HepG2 (cell line): Measurements from ENCODE around the gene DDX23. TPM values are rescaled to one million over a fixed set of nuclear protein-coding genes. Genes with fewer than 3 reads are reported as not detected.
A peak's percentile ranks its signal among the peaks of the same experiment; 100 is the strongest.

Experiments used
- KDM5B ChIP-seq: sonication (generic); formaldehyde crosslinking; IDR thresholded peaks from 2 replicates; pipeline ENCODE4 v1.4.0; 2020; ENCODE audit warnings: missing genetic modification reagents, mild to moderate bottlenecking, borderline replicate concordance
- KLF9 ChIP-seq: IDR thresholded peaks from 2 replicates; pipeline ENCODE4 v1.6.1; 2016; ENCODE audit warnings: low read depth
- KMT2B ChIP-seq: IDR thresholded peaks from 2 replicates; pipeline ENCODE4 v1.6.1; 2016; ENCODE audit warnings: missing genetic modification reagents, missing compliant biosample characterization
- MAZ ChIP-seq, 2 experiments: sonication (generic) in 1 of 2; formaldehyde crosslinking in 1 of 2; IDR thresholded peaks; 2 replicates each; pipeline versions ENCODE4 v1.5.0 to v1.6.1; 2012 to 2020; ENCODE audit warnings: low read depth in 2 of 2, mild to moderate bottlenecking in 2 of 2, borderline replicate concordance in 1 of 2, improper control_type of control experiment in 1 of 2, low read length in 1 of 2, missing genetic modification reagents in 1 of 2, moderate library complexity in 1 of 2
- MIER2 ChIP-seq: IDR thresholded peaks from 2 replicates; pipeline ENCODE4 v1.6.1; 2016; ENCODE audit warnings: missing biosample characterization, missing genetic modification reagents
- RFX5 ChIP-seq: IDR thresholded peaks from 2 replicates; pipeline ENCODE4 v1.6.1; 2011; ENCODE audit warnings: low read depth, low read length, improper control_type of control experiment
- SNAPC2 ChIP-seq: sonication (generic); formaldehyde crosslinking; IDR thresholded peaks from 2 replicates; pipeline ENCODE4 v1.8.1; 2022; ENCODE audit warnings: mild to moderate bottlenecking, missing genetic modification reagents
- TAF15 ChIP-seq: fragments of 200-400 bp; formaldehyde crosslinking; IDR thresholded peaks from one replicate; pipeline ENCODE4 v1.6.1; 2018; ENCODE audit warnings: mild to moderate bottlenecking, low read depth, low read length; ENCODE audit not compliant: poor library complexity, severe bottlenecking
- YY1 ChIP-seq: IDR thresholded peaks from 2 replicates; pipeline ENCODE4 v1.6.1; 2011; ENCODE audit warnings: low read length, low read depth, moderate library complexity, mild to moderate bottlenecking; ENCODE audit not compliant: insufficient read depth, insufficient replicate concordance
- ZFP41 ChIP-seq: sonication (generic); formaldehyde crosslinking; IDR thresholded peaks from 2 replicates; pipeline ENCODE4 v1.4.0; 2020; ENCODE audit warnings: mild to moderate bottlenecking, missing genetic modification reagents, borderline replicate concordance
- ZFP82 ChIP-seq: sonication (generic); formaldehyde crosslinking; IDR thresholded peaks from 2 replicates; pipeline ENCODE4 v1.5.1; 2020; ENCODE audit warnings: mild to moderate bottlenecking, missing genetic modification reagents, borderline replicate concordance
- ZNF136 ChIP-seq: sonication (generic); formaldehyde crosslinking; IDR thresholded peaks from 2 replicates; pipeline ENCODE4 v1.8.1; 2022; ENCODE audit warnings: low read depth, mild to moderate bottlenecking, moderate library complexity, missing genetic modification reagents
- ZNF263 ChIP-seq: sonication (generic); formaldehyde crosslinking; IDR thresholded peaks from 2 replicates; pipeline ENCODE4 v1.4.0; 2020; ENCODE audit warnings: missing genetic modification reagents
- polyA plus RNA-seq, 8 experiments: library from polyadenylated mRNA; depleted of rRNA in 3 of 8; stranded (reverse) in 7 of 8; unstranded in 1 of 8; fragments of >200 nt; fragmentation: Illumina TruSeq in 4 of 8; extraction: Trizol in 4 of 8; gene quantifications; 2 replicates each; pipeline versions ENCODE4 v1.2.1 to v1.2.3, GENCODE V29; 2011 to 2016; ENCODE audit warnings: low read depth in 4 of 8, missing spikeins in 1 of 8, mixed read lengths in 1 of 8; ENCODE audit not compliant: insufficient read depth in 1 of 8
- total RNA-seq, 5 experiments: library from RNA; depleted of rRNA; stranded (reverse); fragments of >200 nt; fragmentation: Illumina TruSeq; extraction: Trizol; gene quantifications; 2 replicates each; pipeline ENCODE4 v1.2.3, GENCODE V29; 2016; ENCODE audit warnings: low read depth in 1 of 5
- TF ChIP-seq, protein P1 (sequence below): sonication (generic); formaldehyde crosslinking; conservative IDR thresholded peaks from 2 replicates; pipeline ENCODE4 v1.8.1; 2023; ENCODE audit warnings: missing genetic modification reagents
- TF ChIP-seq, protein P2 (sequence below): sonication (generic); formaldehyde crosslinking; IDR thresholded peaks from 2 replicates; pipeline ENCODE4 v1.5.0; 2020; ENCODE audit warnings: mild to moderate bottlenecking, missing genetic modification reagents
- TF ChIP-seq, protein P3 (sequence below): sonication (generic); formaldehyde crosslinking; IDR thresholded peaks from 2 replicates; pipeline ENCODE4 v1.4.0; 2020; ENCODE audit warnings: missing genetic modification reagents
- TF ChIP-seq, protein P4 (sequence below): sonication (generic); formaldehyde crosslinking; IDR thresholded peaks from 2 replicates; pipeline ENCODE4 v1.5.0; 2020; ENCODE audit warnings: missing genetic modification reagents, mild to moderate bottlenecking, borderline replicate concordance
- TF ChIP-seq, protein P5 (sequence below), 2 experiments: sonication (generic) in 1 of 2; formaldehyde crosslinking in 1 of 2; IDR thresholded peaks; 2 replicates each; pipeline versions ENCODE4 v1.4.0 to v1.6.1; 2018 to 2020; ENCODE audit warnings: missing genetic modification reagents in 2 of 2, borderline replicate concordance in 1 of 2, low read depth in 1 of 2, mild to moderate bottlenecking in 1 of 2, missing biosample characterization in 1 of 2

DDX23 gene
- total and polyA plus RNA-seq, 2 of the 13 experiments (the other 11 are each of a cell fraction or from before 2014, with no cell fraction given): 35.7 to 90.0 TPM

DNA sequence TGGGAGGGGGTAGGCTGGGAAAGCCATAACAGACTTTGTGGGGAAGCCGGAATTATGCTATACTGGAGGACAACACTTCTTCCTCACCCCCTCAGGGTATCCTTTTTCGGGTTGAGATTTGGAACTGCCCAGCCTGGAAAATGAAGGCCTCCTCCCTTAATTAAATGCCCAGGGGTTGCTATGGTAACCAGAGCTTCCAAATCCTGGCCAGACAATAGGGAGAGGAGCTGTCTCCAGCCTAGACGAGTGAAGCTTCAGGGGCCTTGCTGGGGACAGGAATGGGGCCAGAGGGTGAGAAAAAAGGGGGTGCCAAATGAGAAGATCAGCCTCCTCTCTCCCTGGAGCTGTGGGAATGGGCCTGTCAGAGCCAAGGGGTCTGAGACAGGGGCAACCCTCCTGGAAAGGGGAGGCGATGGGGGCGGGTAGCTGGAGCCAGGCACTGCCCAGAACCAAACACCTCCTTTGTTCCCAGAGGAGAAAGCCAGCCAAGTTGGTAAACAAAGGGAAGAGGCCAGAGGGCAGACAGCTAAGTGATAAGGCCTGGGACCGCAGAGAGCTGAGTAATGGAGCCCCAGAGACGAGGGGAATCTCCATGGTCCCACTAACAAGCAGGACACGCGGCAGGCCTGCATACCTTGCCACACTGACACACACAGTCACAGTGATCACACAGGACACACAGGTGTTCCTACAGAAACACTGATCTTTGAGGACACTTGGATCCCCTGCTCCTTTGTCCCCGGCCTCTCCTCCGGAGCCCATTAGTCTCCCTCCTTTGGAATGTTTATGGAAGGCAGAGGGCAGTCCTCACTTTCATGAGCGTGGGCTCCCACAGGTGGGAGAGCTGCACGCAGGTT is 31.6 kb upstream of the DDX23 start (continued):
- TF ChIP-seq TAF15 (no peak), YY1 (peak; percentile 19), MIER2 (CRISPR knock-in tag) (no peak), KLF9 (CRISPR knock-in tag) (no peak), SNAPC2 (CRISPR knock-in tag) (0 out of 2 replicates have a peak, but pooled peaks have one; percentile 29), ZFP41 (CRISPR knock-in tag) (no peak), KMT2B (no peak), MAZ (IDR thresholded peaks at IDR 0.05; ENCODE audit: borderline replicate concordance, low read depth, low read length) (no peak), MAZ (CRISPR knock-in tag; IDR thresholded peaks at IDR 0.05; ENCODE audit: low read depth) (peak; percentile 27; the same call in 1 of the 2 replicates), ZNF263 (CRISPR knock-in tag) (peak; percentile 25; the same call in 1 of the 2 replicates), ZNF136 (no peak), ZFP82 (CRISPR knock-in tag) (no peak), RFX5 (no peak), KDM5B (CRISPR knock-in tag) (peak; percentile 9; the same call in 1 of the 2 replicates)
- TF ChIP-seq, protein P1, sequence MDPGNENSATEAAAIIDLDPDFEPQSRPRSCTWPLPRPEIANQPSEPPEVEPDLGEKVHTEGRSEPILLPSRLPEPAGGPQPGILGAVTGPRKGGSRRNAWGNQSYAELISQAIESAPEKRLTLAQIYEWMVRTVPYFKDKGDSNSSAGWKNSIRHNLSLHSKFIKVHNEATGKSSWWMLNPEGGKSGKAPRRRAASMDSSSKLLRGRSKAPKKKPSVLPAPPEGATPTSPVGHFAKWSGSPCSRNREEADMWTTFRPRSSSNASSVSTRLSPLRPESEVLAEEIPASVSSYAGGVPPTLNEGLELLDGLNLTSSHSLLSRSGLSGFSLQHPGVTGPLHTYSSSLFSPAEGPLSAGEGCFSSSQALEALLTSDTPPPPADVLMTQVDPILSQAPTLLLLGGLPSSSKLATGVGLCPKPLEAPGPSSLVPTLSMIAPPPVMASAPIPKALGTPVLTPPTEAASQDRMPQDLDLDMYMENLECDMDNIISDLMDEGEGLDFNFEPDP (CRISPR knock-in tag): no peak
- TF ChIP-seq, protein P2, sequence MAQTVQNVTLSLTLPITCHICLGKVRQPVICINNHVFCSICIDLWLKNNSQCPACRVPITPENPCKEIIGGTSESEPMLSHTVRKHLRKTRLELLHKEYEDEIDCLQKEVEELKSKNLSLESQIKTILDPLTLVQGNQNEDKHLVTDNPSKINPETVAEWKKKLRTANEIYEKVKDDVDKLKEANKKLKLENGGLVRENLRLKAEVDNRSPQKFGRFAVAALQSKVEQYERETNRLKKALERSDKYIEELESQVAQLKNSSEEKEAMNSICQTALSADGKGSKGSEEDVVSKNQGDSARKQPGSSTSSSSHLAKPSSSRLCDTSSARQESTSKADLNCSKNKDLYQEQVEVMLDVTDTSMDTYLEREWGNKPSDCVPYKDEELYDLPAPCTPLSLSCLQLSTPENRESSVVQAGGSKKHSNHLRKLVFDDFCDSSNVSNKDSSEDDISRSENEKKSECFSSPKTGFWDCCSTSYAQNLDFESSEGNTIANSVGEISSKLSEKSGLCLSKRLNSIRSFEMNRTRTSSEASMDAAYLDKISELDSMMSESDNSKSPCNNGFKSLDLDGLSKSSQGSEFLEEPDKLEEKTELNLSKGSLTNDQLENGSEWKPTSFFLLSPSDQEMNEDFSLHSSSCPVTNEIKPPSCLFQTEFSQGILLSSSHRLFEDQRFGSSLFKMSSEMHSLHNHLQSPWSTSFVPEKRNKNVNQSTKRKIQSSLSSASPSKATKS (CRISPR knock-in tag): no peak
- TF ChIP-seq, protein P3, sequence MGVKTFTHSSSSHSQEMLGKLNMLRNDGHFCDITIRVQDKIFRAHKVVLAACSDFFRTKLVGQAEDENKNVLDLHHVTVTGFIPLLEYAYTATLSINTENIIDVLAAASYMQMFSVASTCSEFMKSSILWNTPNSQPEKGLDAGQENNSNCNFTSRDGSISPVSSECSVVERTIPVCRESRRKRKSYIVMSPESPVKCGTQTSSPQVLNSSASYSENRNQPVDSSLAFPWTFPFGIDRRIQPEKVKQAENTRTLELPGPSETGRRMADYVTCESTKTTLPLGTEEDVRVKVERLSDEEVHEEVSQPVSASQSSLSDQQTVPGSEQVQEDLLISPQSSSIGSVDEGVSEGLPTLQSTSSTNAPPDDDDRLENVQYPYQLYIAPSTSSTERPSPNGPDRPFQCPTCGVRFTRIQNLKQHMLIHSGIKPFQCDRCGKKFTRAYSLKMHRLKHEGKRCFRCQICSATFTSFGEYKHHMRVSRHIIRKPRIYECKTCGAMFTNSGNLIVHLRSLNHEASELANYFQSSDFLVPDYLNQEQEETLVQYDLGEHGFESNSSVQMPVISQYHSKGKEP: no peak
- TF ChIP-seq, protein P4, sequence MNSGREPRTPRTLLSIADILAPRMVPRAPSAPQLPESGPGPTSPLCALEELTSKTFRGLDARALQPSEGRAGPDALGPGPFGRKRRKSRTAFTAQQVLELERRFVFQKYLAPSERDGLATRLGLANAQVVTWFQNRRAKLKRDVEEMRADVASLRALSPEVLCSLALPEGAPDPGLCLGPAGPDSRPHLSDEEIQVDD (CRISPR knock-in tag): no peak
- TF ChIP-seq, protein P5, sequence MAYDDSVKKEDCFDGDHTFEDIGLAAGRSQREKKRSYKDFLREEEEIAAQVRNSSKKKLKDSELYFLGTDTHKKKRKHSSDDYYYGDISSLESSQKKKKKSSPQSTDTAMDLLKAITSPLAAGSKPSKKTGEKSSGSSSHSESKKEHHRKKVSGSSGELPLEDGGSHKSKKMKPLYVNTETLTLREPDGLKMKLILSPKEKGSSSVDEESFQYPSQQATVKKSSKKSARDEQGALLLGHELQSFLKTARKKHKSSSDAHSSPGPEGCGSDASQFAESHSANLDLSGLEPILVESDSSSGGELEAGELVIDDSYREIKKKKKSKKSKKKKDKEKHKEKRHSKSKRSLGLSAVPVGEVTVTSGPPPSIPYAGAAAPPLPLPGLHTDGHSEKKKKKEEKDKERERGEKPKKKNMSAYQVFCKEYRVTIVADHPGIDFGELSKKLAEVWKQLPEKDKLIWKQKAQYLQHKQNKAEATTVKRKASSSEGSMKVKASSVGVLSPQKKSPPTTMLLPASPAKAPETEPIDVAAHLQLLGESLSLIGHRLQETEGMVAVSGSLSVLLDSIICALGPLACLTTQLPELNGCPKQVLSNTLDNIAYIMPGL (CRISPR knock-in tag; IDR thresholded peaks at IDR 0.05; ENCODE audit: borderline replicate concordance in 1 of 2, low read depth in 1 of 2): no peak
